Activated CD4-positive, CD25-positive, alpha-beta regulatory T cell treated with anti-CD3 and anti-CD28 coated beads, Interleukin-2, amount 50 U/mL, for 16 hours (primary cell): ENCODE data around the gene MZT1.

Source experiments
- DNase-seq: peaks from one replicate; pipeline ENCODE4 v3.0.0-alpha.2; 2020; ENCODE audit warnings: low read depth, low spot score

MZT1 gene

GRCh38 chr13:72686766-72687165 lies 40.7 kb downstream of the MZT1 start:
- DNase-seq = no peak

DNA sequence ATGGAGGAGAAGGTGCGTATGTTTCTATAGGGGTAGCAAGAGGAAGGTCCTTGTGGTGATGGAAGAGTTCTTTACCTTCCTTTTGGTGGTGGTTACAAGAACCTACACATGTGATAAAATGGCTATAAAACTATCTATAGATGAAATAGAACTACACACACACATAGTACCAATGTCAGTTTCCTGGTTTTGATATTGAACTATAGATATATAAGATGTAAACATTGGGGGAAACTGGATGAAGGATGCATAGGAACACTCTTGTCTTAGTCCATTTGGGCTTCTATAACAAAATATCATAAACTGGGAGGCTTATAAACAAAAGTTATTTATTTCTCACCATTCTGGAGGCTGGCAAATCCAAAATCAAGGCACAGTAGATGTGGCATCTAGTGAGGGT lies 47.1 kb downstream of the MZT1 start:
- DNase-seq = no peak

DNA sequence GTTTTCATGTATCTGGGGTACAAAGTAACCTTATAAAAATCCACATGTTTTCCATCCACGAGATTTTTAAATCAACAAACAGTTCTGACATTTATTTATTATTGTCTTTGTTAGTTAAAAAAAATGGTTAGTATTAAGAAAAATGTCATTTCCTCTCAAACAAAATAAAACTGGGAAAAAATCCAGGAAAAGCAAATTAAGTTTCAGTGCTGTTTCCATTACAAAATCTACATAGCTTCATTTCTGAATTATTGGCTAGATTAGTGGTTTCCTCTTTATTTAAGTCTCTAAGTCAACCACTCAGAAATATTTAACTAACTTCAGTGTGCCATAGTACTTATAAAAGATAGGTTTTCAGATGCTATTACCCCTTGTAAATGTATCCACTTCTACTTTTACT lies 49.1 kb downstream of the MZT1 start:
- no peak for DNase-seq

DNA sequence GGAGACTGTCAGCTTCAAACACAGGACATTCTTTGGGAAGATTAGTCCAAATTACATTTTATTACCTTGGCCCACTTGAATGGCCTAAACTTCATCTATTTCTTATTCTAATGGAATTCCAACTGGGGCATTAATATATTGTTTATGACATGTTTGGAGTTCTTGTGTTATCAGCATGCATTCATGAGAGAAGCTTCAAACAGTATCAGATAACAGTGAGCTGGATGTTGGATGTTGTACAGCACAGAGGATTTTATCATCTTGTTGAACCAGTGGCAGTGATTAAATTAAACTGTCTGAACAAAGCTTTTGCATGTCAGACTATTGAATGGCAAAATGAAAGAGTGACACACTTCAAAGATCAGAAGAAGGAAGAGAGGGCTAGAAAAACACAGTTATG lies 50.0 kb downstream of the MZT1 start:
- DNase-seq = no peak

DNA sequence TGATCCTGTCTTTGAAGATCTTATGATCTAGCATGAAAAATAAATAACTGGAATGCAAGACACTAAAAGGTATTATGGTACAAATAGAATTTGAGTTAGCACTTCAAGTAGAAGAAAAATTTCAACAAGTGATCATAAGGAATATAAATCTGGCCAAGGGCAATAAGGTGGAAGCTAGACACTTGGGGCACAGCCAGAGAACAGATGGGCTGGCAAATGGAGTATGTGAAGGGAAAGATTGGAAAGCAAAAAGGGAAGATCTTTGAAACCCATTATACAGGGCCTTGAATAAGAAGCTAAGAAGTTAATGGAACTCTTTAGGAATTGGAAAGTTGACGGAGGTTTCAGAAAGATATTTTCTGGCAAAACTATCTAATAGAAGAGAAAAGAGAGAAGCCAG lies 61.0 kb downstream of the MZT1 start:
- no peak for DNase-seq

- no peak for DNase-seq
Observed at GRCh38 chr13:72662548-72662947, 64.9 kb downstream of the MZT1 start.
